Omental fat pad (tissue), 4 donors: Measurements from ENCODE around the gene C19orf33. TPM values are rescaled to one million over a fixed set of nuclear protein-coding genes. Genes with fewer than 3 reads are reported as not detected.

Experiments used
- ATAC-seq: fragments of 150-250 bp; one replicate; pipeline ENCODE4 v1.9.1; 2016; ENCODE audit warnings: mild to moderate bottlenecking, moderate library complexity; ENCODE audit not compliant: low FRiP score
- DNase-seq: peaks from one replicate; pipeline ENCODE4 v3.0.0-alpha.2; 2019; ENCODE audit warnings: low spot score
- total RNA-seq, 4 donors: library from RNA; depleted of rRNA; stranded (reverse); fragments of >200 nt; gene quantifications; one replicate each; pipeline ENCODE4 v1.1.0, GENCODE V29; 2016
- TF ChIP-seq, protein P1 (sequence below), 3 donors: fragments of 450-650 bp; IDR thresholded peaks; one replicate each; pipeline ENCODE4 v1.5.1; 2016 to 2017; ENCODE audit warnings: antibody characterized with exemption in 3 of 3, mild to moderate bottlenecking in 3 of 3, moderate library complexity in 2 of 3

C19orf33 gene
- total RNA-seq, 4 donors from 2014 or later = 28.8 to 76.9 (median 47.2) TPM

DNA sequence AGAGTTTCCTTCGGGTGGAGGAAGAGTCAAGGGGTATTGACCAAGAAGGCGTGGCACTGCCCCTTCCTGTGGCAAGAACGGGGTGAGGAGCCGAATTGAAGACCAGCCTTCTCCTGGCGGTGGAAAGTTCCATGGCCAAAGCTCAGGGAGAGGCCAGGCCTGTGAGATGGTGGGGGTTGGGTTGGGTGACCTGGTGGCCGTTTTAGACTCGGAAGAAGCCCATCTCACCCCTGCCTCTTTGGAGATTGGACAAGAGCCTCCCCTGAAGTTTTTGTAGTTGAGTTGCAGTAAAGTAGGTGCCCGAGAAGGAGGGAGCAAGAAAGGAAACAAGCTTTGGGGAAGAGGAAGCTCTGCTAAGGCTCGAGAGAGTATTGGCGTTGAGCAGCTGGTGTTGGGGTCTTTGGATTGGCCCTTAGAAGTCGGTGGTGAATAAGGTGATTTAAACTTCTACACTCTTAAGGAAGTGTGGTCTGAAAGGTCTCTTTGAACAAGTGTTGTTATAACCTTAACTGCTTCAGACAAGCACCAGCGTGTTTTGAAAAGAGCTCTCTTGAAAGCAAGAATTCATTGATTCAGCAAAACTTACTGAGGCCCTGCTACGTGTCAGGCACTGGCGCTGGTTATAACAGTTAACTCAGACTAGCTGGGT is 38.7 kb upstream of the C19orf33 start:
- DNase-seq (no peak), ATAC-seq (no peak)
- TF ChIP-seq, protein P1, sequence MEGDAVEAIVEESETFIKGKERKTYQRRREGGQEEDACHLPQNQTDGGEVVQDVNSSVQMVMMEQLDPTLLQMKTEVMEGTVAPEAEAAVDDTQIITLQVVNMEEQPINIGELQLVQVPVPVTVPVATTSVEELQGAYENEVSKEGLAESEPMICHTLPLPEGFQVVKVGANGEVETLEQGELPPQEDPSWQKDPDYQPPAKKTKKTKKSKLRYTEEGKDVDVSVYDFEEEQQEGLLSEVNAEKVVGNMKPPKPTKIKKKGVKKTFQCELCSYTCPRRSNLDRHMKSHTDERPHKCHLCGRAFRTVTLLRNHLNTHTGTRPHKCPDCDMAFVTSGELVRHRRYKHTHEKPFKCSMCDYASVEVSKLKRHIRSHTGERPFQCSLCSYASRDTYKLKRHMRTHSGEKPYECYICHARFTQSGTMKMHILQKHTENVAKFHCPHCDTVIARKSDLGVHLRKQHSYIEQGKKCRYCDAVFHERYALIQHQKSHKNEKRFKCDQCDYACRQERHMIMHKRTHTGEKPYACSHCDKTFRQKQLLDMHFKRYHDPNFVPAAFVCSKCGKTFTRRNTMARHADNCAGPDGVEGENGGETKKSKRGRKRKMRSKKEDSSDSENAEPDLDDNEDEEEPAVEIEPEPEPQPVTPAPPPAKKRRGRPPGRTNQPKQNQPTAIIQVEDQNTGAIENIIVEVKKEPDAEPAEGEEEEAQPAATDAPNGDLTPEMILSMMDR (IDR thresholded peaks at IDR 0.05) = no peak

GRCh38 chr19:38265921-38266429 is 38.1 kb upstream of the C19orf33 start:
- ATAC-seq = no peak
- TF ChIP-seq, protein P1 (IDR thresholded peaks at IDR 0.05) = no peak
- no peak for DNase-seq

GRCh38 chr19:38266981-38267597 is 37.0 kb upstream of the C19orf33 start:
- no peak for DNase-seq
- no peak for ATAC-seq
- TF ChIP-seq, protein P1 (IDR thresholded peaks at IDR 0.05) = no peak

- TF ChIP-seq, protein P1 (IDR thresholded peaks at IDR 0.05) = no peak
- ATAC-seq (no peak), DNase-seq (no peak)
Observed at GRCh38 chr19:38267761-38268483, 36.1 kb upstream of the C19orf33 start.

DNA sequence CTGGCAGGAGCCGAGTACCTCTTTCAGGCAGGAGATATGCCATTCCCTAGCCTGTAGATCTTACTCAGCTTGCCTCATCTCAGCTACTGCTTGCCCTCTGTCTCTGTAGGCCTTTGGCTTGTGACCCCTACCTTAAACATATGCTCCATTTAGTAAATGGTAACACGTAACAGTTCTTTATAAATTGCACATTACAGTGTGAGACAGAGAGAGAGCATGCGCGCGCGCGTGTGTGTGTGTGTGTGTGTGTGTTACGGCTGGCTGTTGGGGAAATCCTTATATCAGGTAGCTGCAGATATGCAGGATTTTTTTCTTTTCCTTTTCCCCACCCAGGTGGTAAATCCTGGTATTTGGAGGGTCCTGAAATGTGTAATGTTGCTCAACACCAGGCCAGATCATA is 35.5 kb upstream of the C19orf33 start:
- ATAC-seq (no peak), DNase-seq (no peak)
- TF ChIP-seq, protein P1 (IDR thresholded peaks at IDR 0.05) = no peak

DNA sequence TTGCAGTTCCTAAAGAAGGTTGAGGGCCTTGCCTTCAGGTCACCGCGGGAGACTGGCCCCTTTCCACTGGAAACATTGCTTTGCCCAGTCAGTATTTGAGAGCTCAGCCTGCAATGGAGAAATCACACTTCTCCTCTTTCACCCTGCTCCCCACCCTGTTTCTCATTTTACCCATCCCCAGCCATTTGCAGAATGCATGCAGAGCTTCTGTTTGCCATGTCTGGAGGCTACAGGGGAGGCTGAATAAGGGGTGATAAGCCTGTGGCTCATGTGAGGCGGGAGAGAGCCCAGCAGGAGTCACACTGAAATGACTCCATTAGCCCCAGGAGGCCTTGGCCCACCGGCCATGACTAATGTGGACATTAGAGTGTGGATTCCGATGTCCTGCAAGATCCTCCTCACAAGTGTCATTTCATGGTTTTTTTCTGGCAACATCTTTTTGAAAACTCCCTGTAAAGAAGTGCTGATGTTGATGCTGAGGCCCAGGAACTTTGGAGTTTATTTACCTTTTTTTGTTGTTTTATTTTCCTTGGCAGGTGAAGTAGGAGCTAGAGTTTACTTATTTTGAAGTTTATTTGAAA is 33.4 kb upstream of the C19orf33 start:
- no peak for DNase-seq
- TF ChIP-seq, protein P1 (IDR thresholded peaks at IDR 0.05) = no peak
- ATAC-seq = no peak
